HepG2 (cell line): ENCODE measurements around the gene PTPRM.

ENCODE experiments used
- JUND ChIP-seq: sonication (generic); formaldehyde crosslinking; IDR thresholded peaks from 2 replicates; pipeline ENCODE4 v1.8.0; 2022; ENCODE audit warnings: mild to moderate bottlenecking, missing genetic modification reagents
- MLLT10 ChIP-seq: sonication (generic); formaldehyde crosslinking; IDR thresholded peaks from 2 replicates; pipeline ENCODE4 v1.4.0; 2020; ENCODE audit warnings: missing genetic modification reagents
- POLR2A ChIP-seq, 2 experiments: IDR thresholded peaks; 2 replicates each; pipeline ENCODE4 v1.6.1; 2011; ENCODE audit warnings: low read depth in 2 of 2, low read length in 2 of 2, mild to moderate bottlenecking in 1 of 2, moderate library complexity in 1 of 2; ENCODE audit not compliant: insufficient read depth in 1 of 2
- SAP130 ChIP-seq: IDR thresholded peaks from 2 replicates; pipeline ENCODE4 v1.6.1; 2016; ENCODE audit warnings: low read depth
- ZNF253 ChIP-seq: sonication (generic); formaldehyde crosslinking; IDR thresholded peaks from 2 replicates; pipeline ENCODE4 v1.8.0; 2022; ENCODE audit warnings: mild to moderate bottlenecking, missing genetic modification reagents, borderline replicate concordance
- ZNF503 ChIP-seq: sonication (generic); formaldehyde crosslinking; IDR thresholded peaks from 2 replicates; pipeline ENCODE4 v1.4.0; 2020; ENCODE audit warnings: missing genetic modification reagents

- TF ChIP-seq JUND (no peak), ZNF253 (no peak), ZNF503 (CRISPR knock-in tag) (no peak), SAP130 (CRISPR knock-in tag) (no peak), MLLT10 (CRISPR knock-in tag) (no peak), POLR2A (IDR thresholded peaks at IDR 0.05; ENCODE audit: insufficient read depth in 1 of 2, low read depth in 2 of 2, low read length in 2 of 2) (no peak)
Measured at GRCh38 chr18:8435376-8435775, 868.3 kb downstream of the PTPRM start.
